Hematopoietic multipotent progenitor cell treated with erythropoietin and hydrocortisone succinate and interleukin-3 and kit ligand, for 4 days (in vitro differentiated cells): ENCODE results near the gene ERC2.
"Not testable (repeated sequence)": the region's sequence is repeated elsewhere in the genome, so short reads cannot be mapped to it uniquely, and the experiment has no call there.

Experiments used
- DNase-seq: peaks from one replicate; pipeline ENCODE4 v3.0.0-alpha.2; 2015

Gene ERC2

DNA sequence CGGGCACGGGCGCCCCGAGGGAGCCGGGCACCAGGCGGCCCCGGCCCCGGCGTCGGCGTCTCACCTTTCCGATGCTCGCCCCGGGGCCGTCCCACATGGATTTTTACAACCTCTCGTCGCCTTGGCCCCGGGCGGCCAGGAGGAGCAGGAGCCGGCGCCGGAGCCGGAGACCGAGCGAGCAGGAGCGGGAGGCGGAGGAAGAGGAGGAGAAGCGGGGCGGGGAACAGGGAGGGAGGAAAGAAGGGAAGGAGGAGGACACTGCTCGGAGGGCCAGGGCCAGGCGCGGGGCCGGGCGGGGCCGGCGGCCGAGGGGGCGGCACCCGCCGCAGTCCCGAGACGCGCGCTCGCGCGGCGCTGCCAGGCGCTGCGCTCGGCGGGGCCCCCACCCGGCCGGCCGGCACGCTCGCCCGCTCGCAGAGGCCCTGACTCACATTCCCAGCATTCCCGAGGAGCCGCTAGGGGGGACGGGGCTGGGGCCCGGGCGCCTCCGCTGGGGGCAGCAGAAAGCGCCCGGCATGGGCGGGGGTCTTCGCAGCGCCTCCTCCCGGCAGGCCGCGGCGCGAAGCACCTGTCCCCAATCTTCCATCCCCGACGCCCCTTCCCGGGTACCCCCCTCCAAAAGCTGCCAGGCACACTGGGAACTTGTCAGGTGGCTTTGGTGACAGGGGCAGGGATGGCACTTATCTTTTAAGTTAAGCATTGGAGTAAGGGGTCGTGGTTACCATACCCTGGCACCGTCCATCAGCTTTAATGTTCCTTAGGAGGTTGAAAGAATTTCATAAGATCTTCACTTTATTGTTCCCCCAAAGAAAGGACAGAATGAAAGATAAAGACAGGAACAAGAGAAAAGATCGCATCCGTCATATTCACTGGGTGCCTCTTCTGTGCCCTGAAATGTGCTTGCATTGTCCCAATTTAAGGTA lies at the start of gene ERC2:
Gene ERC2 (minus strand): TSS at position 284 of the 923 bp plus-strand sequence.
- DNase-seq: peak; percentile 5

DNA sequence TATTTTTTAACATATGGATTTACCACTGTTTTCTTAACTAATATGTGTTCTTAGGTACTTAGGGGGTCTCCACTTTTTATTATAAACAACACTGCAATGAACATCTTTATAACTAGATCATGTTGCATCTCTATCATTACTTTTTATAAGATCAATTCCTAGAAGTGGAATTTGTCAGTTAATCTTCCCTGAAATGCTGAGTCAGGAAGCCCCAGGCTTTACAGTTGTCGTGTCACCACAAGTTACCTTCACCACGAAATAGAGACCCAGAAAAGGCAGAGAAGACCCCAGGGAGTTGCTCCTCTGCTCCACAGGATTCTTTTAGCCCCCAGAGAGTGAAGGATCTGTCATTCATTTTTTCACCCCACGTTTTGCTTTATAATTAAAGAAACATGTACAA lies 34.5 kb upstream of the ERC2 start:
- no peak for DNase-seq

DNA sequence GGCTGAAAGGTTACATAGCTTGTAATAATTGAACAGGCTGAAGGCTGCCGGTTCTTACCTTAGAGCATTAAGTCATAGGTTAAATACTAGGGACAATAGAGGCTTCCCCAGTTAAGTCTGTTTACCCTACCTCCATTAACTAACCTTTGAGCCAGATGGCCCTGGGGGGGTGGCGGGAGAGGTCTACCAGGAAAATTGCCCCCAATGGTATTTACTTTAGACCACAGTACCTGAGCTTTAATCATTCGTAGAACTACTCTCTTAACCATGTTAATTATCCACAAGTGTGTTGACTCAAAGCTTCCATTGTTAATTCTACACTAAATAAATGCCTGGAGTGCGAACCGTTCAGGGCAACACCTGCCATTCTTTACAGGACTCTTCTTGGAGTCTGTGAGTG lies 28.1 kb upstream of the ERC2 start:
- not testable (repeated sequence) for DNase-seq

DNA sequence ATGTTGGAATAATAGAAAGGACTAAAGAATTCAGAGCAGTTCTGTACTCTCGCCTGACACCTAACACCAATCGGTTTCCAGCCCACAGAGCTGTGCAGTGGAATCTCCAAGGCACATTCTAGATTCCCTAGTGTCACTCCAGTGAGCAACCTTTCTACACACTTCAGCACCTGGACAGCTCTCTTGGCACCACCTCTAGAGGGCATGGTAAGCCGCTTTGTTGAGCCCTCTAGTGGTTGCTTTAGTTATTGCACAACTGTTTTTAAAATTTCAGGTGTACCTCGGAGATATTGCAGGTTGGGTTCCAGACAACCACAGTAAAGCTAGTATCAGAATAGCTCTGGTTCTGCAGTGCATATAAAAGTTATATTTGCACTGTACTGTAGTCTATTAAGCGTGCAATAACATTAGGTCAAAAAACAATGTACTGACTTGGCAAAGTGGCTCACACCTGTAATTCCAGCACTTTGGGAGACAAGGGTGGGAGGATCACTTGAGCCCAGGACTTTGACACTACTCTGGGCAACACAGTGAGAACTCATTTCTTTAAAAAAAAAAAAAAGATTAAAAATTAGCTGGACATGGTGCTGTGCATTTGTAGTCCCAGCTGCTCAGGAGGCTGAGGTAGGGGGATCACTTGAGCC lies 26.5 kb upstream of the ERC2 start:
- peak; percentile 93 for DNase-seq

GRCh38 chr3:56491566-56491965 lies 23.3 kb upstream of the ERC2 start:
- DNase-seq: no peak

GRCh38 chr3:56488812-56489600 lies 20.7 kb upstream of the ERC2 start:
- DNase-seq: no peak

- DNase-seq: no peak
Measured at GRCh38 chr3:56484525-56485032, 16.3 kb upstream of the ERC2 start.

- DNase-seq: no peak
Measured at GRCh38 chr3:56484122-56484521, 15.9 kb upstream of the ERC2 start.

DNA sequence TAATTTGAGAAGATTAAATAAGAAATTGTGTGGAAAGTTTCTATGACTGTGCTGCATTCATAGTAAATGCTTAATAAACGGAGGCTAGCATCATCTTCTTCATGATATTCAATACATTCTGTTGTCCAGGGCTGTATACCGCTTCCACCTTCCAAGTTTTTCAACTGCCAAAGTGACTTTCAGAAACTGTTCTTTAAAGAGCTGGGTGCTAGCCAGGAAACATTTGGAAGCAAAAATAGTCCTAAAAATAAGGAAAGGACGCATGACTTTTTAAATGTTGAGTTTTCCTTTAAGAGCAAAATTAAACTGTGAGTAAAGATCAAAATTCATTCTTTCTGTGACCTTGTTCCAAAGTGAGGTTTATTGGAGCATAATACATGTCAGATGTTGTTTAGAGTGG lies 9.4 kb upstream of the ERC2 start:
- no peak for DNase-seq

DNA sequence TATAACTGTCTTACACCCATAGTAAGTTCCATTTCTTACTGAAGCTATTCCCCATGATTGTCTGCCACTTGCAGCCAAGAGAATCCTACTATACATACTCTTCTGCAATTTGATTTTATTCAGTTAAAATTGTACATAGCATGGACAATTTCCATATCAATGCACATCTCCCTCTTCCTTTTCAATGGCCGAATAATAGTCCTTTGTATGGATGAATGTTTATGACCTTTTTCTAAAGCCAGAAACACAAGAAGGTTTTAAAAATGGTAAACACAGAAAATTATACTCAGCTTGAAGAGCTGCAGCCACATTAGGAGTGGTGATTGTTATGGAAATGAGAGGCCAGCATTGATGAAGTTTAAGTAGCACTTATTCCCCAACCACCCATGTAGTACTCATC lies 8.5 kb upstream of the ERC2 start:
- DNase-seq: no peak

DNA sequence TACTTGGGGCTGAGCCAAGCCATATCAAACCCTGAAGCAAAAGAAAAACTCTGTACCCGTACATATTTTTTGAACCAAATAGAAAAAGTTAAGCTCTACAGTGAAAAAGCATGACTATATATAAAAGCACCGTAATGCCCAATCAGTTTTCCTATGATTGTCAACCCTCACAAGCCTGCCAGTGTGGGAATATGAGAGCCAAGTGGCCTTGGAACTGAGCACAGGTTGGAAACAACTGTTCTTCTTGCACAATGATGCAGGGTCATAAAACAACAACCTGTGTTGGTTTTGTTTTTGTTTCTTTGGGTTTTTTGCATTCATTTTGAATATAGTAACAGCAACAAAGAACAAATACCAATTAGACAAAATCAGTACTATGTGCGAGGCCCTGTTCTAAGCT lies 3.5 kb upstream of the ERC2 start:
- no peak for DNase-seq

DNA sequence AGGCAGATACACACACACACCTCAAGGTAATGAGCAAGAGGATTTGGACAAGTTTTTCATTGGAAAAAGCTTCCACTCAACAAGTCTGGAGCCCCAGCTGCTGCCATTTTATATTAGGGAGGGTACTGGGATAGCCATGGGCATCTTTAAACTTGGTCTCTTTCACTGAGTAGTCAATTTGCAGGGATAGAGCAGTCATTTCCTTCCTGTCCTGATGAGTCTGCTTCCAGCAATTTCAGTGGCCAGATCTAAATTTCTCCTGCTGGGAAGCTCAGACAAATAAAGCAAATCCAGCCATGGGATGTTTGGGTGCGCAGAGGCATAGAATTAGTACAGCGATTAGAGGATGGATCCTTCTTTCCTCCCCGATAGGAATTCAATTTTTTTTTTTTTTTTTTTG lies 874 bp upstream of the ERC2 start:
- DNase-seq: no peak

- DNase-seq: no peak
Measured at GRCh38 chr3:56467801-56468183, 475 bp downstream of the ERC2 start.

DNA sequence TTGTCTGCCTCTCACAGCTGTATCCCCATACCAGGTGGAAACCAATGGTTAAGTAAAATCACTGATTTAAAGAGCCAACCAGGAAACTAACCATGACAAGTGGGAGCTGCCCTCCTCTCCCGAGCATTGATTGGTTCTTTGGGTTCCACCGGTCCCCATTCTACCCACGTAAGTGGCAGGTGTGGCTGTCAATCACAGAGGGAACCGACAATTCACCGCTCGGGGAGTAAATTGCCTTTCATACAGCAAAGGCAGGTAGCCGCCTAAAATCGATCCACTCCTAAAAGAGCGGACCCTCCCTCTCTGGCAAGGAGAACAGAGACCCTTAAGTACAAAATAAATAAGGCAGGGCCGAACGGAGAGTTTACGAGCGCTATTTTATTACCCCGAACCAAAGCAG lies 1.2 kb downstream of the ERC2 start:
- DNase-seq: peak; percentile 22

DNA sequence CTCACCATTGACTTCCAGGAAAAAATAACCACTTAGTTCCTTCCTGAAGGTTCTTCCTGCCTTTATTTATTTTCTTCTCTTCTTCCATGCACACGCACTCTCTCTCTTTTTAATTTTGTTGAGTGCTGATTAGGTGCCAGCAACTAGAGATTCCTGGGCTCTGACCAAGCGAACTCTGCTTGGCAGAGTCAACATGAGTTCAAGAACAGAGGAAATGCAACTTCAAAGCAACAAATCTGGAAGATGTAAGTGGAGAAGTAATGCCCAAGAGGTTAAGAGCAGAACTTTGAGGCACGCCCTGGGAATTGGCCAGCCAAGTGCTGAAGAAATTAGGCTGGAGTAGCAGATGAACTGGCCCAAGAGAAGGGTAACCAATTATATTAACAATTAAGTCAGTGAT lies 8.5 kb downstream of the ERC2 start:
- DNase-seq: no peak

GRCh38 chr3:56459104-56459496 lies 9.2 kb downstream of the ERC2 start:
- DNase-seq: no peak

GRCh38 chr3:56458496-56459103 lies 9.7 kb downstream of the ERC2 start:
- no peak for DNase-seq

DNA sequence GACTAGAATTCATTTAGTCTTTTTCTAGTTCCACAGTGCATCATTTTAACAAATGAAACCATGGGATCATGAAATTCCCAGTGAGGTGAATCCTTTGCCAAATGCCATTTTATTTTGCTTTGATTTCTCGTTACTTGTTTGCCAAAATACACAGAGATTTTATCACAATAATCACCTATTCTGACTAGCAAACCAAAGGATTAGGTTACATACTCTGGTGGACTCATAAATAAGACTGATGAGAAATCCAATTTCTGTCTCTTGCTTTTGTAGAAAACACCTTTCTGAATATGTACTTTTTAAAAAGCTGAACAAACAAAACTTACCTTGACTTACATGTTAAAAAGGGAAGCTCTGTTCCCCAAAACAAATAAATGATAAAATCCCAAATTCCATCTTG lies 12.2 kb downstream of the ERC2 start:
- DNase-seq: no peak

- no peak for DNase-seq
Measured at GRCh38 chr3:56453011-56453410, 15.3 kb downstream of the ERC2 start.

GRCh38 chr3:56452085-56452484 lies 16.2 kb downstream of the ERC2 start:
- DNase-seq: no peak

DNA sequence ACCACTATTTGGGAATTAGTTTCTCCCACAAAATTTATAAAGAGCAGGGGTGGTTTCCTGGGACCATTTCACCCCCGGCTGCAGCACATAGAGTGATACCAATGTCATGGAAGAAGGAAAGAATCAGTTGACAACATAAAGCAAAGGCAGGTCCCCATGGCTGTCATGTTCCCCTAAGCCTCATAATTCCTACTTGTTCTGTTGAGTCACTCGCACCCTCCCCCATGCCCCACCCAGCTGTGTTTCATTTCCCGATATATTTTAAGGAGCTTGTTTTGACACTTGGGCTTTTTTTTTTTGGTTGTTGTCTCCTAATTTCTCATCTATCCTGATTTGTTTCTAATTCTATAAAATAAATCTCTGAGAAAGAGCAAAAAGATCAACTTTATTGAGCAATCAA lies 24.9 kb downstream of the ERC2 start:
- no peak for DNase-seq

GRCh38 chr3:56428667-56429066 lies 39.6 kb downstream of the ERC2 start:
- no peak for DNase-seq

GRCh38 chr3:56424885-56425284 lies 43.4 kb downstream of the ERC2 start:
- DNase-seq: no peak
